ENCODE data around the gene SMG6.

The SMG6 gene

GRCh38 chr17:2105663-2106062 is 197.9 kb downstream of the SMG6 start:
- ChIA-PET CTCF (no interaction called here), POLR2A (ENCODE audit: low non-redundant PET) (no interaction called here)
- TF ChIP-seq CTCF (conservative IDR thresholded peaks at IDR 0.05; ENCODE audit: low read depth), result no peak
- H3K27ac ChIP-seq, result no peak overlapping the region
- no peak for DNase-seq (ENCODE audit: low spot score)

DNA sequence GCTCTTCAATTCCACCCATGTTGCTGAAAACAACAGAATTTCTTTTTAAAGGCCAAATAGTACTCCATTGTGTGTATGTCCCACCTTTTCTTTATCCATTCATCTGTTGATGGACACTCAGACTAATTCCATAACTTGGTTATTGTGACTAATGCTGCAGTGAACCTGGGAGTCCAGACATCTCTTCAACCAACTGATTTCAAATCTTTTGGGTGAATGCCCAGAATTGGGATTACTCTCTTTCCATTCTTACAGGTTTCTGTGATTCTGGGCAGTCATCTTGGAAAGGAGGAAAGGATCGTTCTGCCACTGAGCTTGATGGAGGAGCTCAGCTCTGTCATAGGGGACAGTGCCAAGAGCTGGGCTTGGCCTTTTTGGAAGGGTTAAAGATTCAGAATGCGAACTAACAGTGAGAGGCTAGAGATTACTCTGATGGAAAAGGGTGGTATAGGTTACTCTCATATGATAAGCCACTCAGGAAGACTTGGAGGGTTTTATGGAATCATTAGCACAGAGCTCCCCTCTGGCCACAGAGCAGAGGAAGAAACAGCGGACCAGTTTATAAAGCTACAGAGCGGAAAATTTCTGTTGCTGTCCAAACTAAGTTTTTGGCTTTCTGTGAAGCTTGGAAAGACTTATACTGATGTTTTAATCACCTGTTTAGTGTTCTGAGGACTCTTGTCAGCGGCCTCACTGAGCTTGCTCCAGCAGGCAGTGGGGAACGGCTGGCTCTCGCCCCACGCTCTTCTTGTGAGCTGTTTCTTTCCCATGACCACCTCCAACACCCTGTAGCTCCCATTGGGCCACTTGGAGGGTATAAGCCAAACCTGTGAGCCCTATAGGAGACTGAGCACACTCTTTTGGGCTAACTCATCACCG is 200.4 kb downstream of the SMG6 start:
- no peak for TF ChIP-seq CTCF (conservative IDR thresholded peaks at IDR 0.05; ENCODE audit: low read depth)
- ChIA-PET CTCF (interaction anchor here (1.3 kb wide), 1 partner anchor 142 kb away, joined by 3 read pairs; no protein-coding TSS in a partner anchor), POLR2A (ENCODE audit: low non-redundant PET) (no interaction called here)
- DNase-seq (ENCODE audit: low spot score), result peak; percentile 46
- peak overlapping the region; percentile 33; the same call in 1 of the 2 replicates for H3K27ac ChIP-seq

GRCh38 chr17:2101448-2102257 is 201.9 kb downstream of the SMG6 start:
- peak overlapping the region; percentile 52 for H3K27ac ChIP-seq
- ChIA-PET POLR2A (ENCODE audit: low non-redundant PET) (no interaction called here), CTCF (interaction anchor here (0.6 to 1.3 kb wide), 2 partner anchors 17 to 47 kb away, joined by 4 to 5 read pairs; partner anchors contain the start of gene HIC1)
- TF ChIP-seq CTCF (conservative IDR thresholded peaks at IDR 0.05; ENCODE audit: low read depth), result no peak
- DNase-seq (ENCODE audit: low spot score), result peak; percentile 75

DNA sequence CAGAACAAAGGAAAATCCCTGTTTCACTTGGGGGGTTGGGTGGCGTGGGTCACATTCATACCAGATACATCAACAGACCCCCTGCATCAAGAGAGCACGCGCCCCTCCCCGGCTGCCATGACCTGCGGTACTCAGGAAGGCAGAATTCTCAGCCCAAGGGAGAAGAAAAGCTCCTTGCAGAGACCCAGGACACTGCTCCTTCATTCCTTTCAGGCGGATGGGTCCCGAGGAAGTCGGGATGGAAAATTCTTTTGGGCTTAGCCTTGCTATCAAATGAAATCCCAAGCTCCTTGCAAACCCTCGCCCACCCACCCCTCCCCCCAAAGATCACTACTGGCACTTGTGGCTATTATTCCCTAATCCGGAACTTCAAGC is 208.1 kb downstream of the SMG6 start:
- no peak overlapping the region for H3K27ac ChIP-seq
- no peak for DNase-seq (ENCODE audit: low spot score)
- TF ChIP-seq CTCF (conservative IDR thresholded peaks at IDR 0.05; ENCODE audit: low read depth), result no peak
- ChIA-PET CTCF (interaction anchor here (0.6 to 0.9 kb wide), 2 partner anchors 136 to 149 kb away, joined by 3 to 4 read pairs; no protein-coding TSS in a partner anchor), POLR2A (ENCODE audit: low non-redundant PET) (interaction anchor here (0.5 kb wide), 1 partner anchor 45 kb away, joined by 3 read pairs; no protein-coding TSS in a partner anchor)

GRCh38 chr17:2094891-2095535 is 208.6 kb downstream of the SMG6 start:
- ChIA-PET POLR2A (ENCODE audit: low non-redundant PET) (no interaction called here), CTCF (interaction anchor here (0.6 to 0.9 kb wide), 3 partner anchors 15 to 149 kb away, joined by 3 to 4 read pairs (median 4); no protein-coding TSS in a partner anchor)
- no peak for DNase-seq (ENCODE audit: low spot score)
- no peak overlapping the region for H3K27ac ChIP-seq
- TF ChIP-seq CTCF (conservative IDR thresholded peaks at IDR 0.05; ENCODE audit: low read depth), result no peak

- no peak for DNase-seq (ENCODE audit: low spot score)
- H3K27ac ChIP-seq, result peak overlapping the region; percentile 22; the same call in 1 of the 2 replicates
- POLR2A ChIA-PET (ENCODE audit: low non-redundant PET), result no interaction called here
- CTCF ChIA-PET, result interaction anchor here (0.6 to 0.9 kb wide), 3 partner anchors 40 to 151 kb away, joined by 3 to 5 read pairs (median 4); no protein-coding TSS in a partner anchor
- TF ChIP-seq CTCF (conservative IDR thresholded peaks at IDR 0.05; ENCODE audit: low read depth), result no peak
Measured at GRCh38 chr17:2093349-2093748, 210.2 kb downstream of the SMG6 start.
